Measurements from ENCODE around the gene SFRP2. TPM values are rescaled to one million over a fixed set of nuclear protein-coding genes. Genes with fewer than 3 reads are reported as not detected.

Gene SFRP2
- total RNA-seq, 4 donors from 2014 or later: 2.6 to 3.1 (median 3.1) TPM; not detected in 1

GRCh38 chr4:153758688-153759406 lies 30.0 kb downstream of the SFRP2 start:
- no peak for TF ChIP-seq CTCF (IDR thresholded peaks at IDR 0.05; ENCODE audit: low read depth)

GRCh38 chr4:153758136-153758535 lies 30.7 kb downstream of the SFRP2 start:
- no peak for TF ChIP-seq CTCF (IDR thresholded peaks at IDR 0.05; ENCODE audit: low read depth)

- TF ChIP-seq CTCF (IDR thresholded peaks at IDR 0.05; ENCODE audit: low read depth): no peak
Measured at GRCh38 chr4:153757407-153757806, 31.5 kb downstream of the SFRP2 start.

- no peak for TF ChIP-seq CTCF (IDR thresholded peaks at IDR 0.05; ENCODE audit: low read depth)
Measured at GRCh38 chr4:153755186-153755585, 33.7 kb downstream of the SFRP2 start.

- no peak for TF ChIP-seq CTCF (IDR thresholded peaks at IDR 0.05; ENCODE audit: low read depth)
Measured at GRCh38 chr4:153750197-153750817, 38.6 kb downstream of the SFRP2 start.

GRCh38 chr4:153748378-153748777 lies 40.5 kb downstream of the SFRP2 start:
- no peak for TF ChIP-seq CTCF (IDR thresholded peaks at IDR 0.05; ENCODE audit: low read depth)

GRCh38 chr4:153747406-153747955 lies 41.4 kb downstream of the SFRP2 start:
- no peak for TF ChIP-seq CTCF (IDR thresholded peaks at IDR 0.05; ENCODE audit: low read depth)
